SW480 (cell line): Measurements from ENCODE around the gene RAB6B.

Experiments used
- DNase-seq: peaks from one replicate; pipeline ENCODE4 v3.0.0-alpha.2; 2016; ENCODE audit warnings: low spot score

Gene RAB6B

DNA sequence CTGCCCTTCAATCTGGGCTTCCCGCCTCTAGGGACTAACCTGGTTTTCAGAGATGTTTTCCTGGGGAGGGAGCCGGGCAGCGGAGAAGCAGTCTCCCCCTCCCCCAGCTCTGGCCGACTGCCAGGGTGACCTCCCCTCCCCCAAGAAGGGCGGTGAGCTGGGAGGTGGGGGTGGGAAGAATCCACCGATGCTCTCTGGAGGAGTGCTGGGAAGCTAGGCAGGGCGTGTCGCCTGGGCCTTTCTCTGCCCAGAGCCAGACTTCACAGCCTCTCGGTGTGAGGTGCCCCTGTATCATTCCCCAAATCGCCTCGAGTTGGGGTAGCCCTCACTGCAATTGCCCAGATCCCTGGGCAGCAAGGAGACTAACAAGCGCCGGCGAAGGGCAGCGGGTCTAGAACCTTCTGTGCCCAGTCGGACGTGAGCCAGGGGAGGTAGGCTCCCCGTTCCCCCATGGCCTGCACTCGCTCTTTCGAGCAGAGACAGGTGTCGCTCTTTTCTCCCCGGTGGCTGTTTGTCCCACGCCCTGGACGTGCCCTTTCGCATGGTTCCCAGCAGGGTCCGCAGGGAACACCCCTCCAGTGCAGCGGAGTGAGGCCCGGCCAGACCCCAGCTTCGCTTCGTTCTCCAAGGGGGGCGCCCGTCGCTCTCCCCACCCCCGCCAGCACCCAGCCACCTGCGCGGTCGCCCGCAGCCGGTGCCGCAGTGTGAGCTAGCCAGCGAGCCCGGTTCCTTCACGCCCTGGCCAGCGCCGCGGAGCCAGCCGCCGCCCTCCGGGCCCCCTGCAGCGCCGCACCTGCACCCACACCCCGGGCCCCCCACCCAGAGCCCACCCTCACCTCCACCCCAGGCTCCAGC, 1.1 kb downstream of the RAB6B start:
- DNase-seq = no peak

- DNase-seq = no peak
Measured at GRCh38 chr3:133893683-133894352, 1.9 kb downstream of the RAB6B start.

DNA sequence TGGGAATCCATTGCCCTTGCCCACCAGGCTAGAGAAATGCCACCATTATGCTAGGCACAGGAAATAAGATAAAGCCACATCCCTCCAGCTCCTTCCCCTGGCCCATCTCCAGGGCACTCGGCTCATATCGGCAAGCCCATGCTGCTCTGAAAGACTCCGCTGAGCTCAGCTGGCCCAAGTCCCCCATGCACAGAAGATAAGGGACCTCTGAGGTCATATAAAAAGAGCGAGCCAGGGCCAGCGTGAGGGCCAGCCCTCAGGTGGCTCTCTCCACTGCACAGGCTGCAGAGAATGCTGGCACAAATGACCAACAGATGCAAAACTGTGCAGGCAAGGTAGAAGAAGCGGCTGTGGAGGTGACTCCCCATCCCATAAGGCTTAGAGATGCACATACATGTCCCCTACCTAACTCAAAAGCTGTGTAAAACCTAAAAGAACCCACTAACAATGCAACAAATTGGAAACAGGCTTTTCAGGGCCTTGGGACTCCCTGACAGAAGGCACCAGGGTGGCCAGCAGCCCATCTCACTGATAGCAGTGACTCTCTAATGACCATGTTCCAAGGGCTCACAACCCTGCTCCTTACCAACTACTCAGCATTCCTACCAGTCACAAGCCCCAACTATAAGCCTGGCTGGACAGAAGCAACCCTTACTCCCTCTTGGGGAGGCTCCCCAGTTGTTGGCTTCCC, 3.0 kb downstream of the RAB6B start:
- DNase-seq = no peak

DNA sequence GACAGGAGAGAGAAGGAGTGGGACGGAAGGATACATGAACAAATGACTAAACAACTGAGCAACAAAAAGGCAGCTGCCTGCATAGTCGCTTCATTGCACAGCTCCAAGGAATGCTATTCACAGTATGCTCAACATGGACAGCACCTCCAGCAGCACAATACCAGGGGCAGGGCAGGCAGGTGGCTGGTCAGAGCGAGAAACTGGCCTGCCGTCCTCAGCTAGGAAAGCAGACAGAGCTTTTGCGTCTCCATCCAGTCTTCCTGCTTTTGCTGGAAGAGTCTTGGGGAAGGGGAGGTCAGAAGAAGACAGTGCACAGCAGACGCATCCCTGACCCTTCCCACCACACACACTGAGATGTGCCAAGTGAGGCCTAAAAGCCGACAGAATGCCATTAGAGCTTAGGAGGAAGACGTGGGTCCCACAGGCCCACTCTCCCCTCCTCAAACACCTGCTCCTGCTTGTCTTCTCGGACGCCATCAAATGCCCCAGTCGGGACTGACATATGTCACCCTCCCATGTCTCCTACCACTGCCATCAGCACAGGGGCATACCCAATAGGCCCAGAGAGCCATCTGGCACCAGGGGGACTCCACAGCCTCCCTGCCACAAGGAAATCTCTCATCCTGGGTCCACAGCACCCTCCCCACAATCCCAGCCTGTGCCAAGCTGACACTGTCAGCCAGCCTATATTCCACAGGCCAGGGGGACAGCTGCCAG, 3.9 kb downstream of the RAB6B start:
- DNase-seq = no peak

DNA sequence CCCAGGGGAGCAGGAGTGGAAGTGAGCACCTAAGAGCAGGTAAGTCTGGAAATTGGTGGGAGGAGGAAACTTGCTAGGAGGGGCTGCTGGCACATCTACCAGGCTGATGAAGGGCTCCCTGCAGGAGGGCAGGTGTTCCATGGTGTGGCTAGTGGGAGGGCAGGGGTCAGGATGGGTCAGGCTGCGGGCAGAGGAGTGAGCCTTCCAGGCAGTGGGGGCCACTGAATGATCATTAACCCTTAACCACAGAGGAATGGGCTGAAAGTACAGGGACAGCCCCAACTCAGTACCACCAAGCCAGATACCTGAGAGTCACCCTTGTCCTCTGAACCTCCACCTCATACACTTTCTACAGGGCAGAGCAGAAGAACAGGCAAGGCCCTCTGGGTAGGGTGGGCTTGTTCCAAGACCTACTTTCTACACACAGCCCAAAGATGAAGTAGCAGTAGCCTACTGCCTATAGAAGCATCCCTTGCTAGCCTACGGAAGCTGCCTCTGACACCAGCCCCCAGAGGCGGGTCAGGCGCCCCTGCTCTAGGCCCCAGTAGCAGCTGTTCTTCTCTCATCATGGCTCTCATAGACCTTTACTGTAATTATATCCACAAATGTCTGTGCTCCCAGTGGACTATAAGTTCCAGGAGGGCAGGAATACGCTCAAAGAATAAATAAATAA, 4.6 kb downstream of the RAB6B start:
- no peak for DNase-seq

DNA sequence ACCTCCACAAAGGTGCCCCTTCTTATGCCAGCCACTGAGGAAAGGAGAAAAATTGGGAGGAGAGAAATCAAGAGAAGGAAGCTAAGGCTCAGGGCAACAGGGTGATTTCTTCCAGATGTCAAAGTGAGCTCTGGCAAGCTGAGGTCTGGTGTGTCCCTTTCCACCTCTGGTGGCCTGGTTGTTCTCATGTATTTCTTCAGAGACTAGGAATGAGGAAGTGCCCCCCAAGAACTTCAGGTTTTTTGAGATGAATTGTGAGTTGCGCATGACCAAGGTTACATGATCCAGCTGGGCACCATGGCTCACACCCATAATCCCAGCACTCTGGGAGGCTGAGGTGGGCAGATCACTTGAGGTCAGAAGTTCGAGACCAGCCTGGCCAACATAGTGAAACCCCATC, 5.6 kb downstream of the RAB6B start:
- no peak for DNase-seq

- no peak for DNase-seq
Measured at GRCh38 chr3:133888726-133889340, 6.8 kb downstream of the RAB6B start.

DNA sequence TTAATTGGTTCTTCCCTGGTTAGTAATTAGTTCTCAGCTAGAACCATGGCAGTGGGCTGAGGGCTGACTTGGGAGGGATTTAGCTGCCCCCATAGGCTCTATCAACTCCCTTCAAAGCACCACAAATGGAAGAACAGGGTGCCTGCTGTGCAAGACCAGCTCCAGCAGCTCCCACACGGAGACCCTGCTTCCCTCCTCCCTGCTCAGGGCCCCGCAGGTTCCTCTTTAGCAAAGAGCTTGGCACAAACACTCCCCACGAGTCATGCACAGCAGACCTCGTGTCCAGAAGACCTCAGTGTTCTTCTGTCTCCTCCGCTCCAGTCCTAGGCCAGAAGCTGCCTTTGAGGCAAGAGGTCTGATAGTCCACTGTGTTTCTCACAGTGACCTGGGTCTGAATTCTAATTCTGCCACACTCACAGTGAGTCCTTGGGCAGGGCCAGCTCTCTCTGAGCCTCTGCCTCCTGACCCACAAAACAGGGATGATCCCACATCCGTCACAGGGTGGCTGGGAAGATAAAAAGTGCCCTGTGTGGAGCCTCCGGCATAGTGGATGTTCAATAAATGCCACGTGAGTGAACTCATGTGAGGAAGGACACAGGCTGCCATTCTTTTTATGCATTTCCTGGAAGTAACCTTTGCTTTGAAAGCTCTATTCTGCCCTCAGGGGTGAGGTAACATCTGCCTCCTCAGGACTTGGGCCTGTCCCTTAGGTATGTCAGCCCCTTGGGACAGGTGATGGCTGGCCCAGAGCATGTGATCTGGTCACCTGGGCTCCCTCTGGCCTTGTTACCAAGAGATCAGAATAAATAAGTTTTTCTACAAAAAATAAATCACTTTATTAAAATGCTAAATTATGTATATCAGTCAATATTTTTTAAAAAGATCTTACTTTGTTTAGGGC, 7.6 kb downstream of the RAB6B start:
- no peak for DNase-seq

DNA sequence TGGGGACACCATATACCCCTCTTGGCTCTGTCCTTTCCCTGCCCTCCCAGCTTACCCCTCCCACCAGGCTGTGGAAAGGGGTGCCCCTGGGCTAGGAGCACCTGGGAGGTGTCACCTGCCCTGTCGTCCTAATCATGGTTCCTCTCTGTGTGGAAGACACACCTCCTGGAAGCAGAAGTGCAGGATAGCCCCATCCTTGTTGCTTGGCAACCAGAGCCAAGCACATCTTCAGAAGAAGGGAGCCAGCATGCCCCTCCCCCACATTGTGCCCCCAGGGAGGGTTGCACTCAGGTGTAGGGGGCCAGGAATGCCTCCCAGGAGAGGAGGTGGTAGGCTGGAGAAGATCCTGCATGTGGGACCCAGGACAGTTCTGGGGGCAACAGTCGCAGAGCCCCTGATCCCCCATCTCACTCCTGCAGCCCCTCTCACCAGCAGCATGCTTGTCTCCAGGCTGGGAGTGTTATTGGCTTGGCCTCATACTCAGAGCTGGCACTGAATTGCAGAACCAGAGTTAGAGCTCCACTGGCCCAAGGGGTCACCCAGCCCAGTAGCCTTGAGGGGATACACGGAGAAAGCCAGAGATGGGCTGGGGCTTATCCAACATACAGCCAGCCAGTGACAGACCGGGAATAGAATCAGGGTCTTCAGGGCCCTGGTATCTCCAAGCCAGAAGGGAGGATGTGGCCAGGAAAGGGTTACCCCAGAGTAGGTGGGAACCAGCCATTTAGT, 8.4 kb downstream of the RAB6B start:
- DNase-seq = no peak

DNA sequence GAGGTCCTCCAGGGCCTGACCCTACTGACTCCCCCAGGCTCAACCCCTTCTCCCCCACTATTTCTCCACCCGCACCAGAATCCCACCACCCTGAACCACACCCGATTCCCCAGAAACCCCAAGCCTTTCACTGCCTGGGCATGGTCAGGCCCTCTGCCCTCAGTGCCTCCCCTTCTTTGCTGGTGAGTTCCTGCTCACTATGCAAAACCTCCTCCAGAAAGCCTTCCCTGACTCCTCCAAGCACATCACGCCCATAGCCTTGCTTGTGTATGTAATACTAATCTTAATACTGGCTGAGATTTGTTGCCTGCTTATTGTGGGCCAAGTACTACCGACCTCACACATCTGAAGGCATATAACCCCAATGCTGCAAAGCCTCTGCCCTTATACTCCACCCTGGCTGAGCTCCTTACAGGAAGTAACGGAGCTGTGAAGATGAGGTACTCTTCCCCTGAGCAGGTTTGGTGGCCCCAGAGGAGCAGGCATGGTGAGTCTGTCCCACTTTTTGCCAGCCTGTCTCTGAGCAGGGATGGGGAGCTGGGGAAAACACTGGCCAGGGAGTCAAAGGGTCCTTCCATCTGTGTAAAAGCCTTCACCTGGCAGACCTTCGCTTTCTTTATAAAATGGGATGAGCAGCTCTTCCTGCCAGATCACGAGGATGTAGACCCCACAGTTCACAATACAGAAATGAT, 9.5 kb downstream of the RAB6B start:
- no peak for DNase-seq

- DNase-seq = no peak
Measured at GRCh38 chr3:133884887-133885711, 10.6 kb downstream of the RAB6B start.

GRCh38 chr3:133884054-133884886, 11.4 kb downstream of the RAB6B start:
- no peak for DNase-seq

DNA sequence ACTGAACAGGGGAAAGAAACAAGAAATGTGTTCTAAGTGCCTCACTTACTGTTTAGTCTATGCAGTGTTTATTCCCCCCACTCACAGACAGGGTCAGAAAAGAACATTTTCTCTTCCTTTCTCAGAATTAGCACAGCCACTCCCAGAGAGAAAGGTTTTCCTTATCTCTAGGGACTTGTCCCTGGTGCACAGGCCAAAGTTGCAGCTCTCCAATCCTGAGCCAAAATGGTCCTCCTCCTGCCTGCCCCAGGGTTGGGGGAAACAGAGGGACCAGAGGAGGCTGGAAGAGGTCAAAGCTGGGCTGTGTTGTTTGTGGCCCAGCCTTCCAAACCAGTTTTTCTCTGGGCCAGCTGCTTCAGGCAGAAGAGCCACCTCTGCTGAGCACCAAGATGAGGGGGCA, 12.0 kb downstream of the RAB6B start:
- no peak for DNase-seq

DNA sequence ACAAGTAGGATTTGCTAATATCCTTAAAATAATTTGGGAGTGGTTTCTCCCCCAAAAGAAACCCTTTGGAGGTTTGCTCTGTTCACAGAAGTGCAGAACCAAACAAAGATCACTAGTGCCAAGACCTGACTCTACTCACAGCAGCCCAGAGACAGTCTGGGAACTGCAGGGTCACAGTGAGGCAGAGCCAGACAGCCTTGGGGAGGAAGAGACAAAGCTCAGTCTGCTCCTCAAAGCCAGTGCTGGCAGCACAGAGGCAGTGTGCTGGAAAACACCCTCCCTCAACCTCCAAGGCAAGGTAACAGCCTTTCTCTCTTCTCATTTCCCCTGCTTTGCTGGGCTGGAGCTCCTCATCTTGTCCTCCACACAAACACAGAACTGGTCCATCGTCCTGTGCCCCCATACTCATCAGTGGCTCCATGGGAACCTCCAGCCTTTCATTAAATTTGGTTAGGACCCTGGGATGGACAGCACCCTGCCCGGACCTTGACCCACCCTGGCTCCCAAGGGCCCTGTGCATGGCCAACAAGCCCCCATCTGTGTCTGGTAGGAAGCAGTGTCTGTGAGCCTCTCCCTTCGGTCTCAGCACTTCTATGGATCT, 12.6 kb downstream of the RAB6B start:
- no peak for DNase-seq

GRCh38 chr3:133881939-133882825, 13.5 kb downstream of the RAB6B start:
- DNase-seq = no peak

GRCh38 chr3:133881492-133881891, 14.2 kb downstream of the RAB6B start:
- no peak for DNase-seq
